HG03354 (cell line): ENCODE results near the gene ALMS1.
"Not testable (repeated sequence)": the region's sequence is repeated elsewhere in the genome, so short reads cannot be mapped to it uniquely, and the experiment has no call there.

ENCODE experiments used
- ATAC-seq: cut with Tn5 transposase; IDR thresholded peaks from one replicate; pipeline ENCODE4 v1.9.1; 2021; ENCODE audit warnings: mild to moderate bottlenecking; ENCODE audit not compliant: unreplicated experiment, poor library complexity, severe bottlenecking

ALMS1 gene

GRCh38 chr2:73385504-73386341 lies at the start of gene ALMS1:
Gene ALMS1 (plus strand): TSS chr2:73385836. CDS start chr2:73385869, 33 bp downstream.
- ATAC-seq = peak; percentile 86

- ATAC-seq = no peak
Observed at GRCh38 chr2:73337828-73338227, 47.8 kb upstream of the ALMS1 start.

- ATAC-seq = no peak
Observed at GRCh38 chr2:73339201-73339600, 46.4 kb upstream of the ALMS1 start.

GRCh38 chr2:73341039-73341438 lies 44.6 kb upstream of the ALMS1 start:
- ATAC-seq = no peak

GRCh38 chr2:73343992-73344391 lies 41.6 kb upstream of the ALMS1 start:
- no peak for ATAC-seq

GRCh38 chr2:73344747-73345146 lies 40.9 kb upstream of the ALMS1 start:
- not testable (repeated sequence) for ATAC-seq

- no peak for ATAC-seq
Observed at GRCh38 chr2:73350035-73350691, 35.5 kb upstream of the ALMS1 start.

- no peak for ATAC-seq
Observed at GRCh38 chr2:73356097-73356496, 29.5 kb upstream of the ALMS1 start.

GRCh38 chr2:73359915-73360697 lies 25.5 kb upstream of the ALMS1 start:
- no peak for ATAC-seq

- ATAC-seq = no peak
Observed at GRCh38 chr2:73366060-73366459, 19.6 kb upstream of the ALMS1 start.

- ATAC-seq = no peak
Observed at GRCh38 chr2:73368781-73369180, 16.9 kb upstream of the ALMS1 start.

- ATAC-seq = no peak
Observed at GRCh38 chr2:73370348-73370747, 15.3 kb upstream of the ALMS1 start.

- no peak for ATAC-seq
Observed at GRCh38 chr2:73373344-73373743, 12.3 kb upstream of the ALMS1 start.

GRCh38 chr2:73374269-73374668 lies 11.4 kb upstream of the ALMS1 start:
- no peak for ATAC-seq

GRCh38 chr2:73376681-73377080 lies 9.0 kb upstream of the ALMS1 start:
- ATAC-seq = no peak

GRCh38 chr2:73383036-73383435 lies 2.6 kb upstream of the ALMS1 start:
- ATAC-seq = no peak

- ATAC-seq = no peak
Observed at GRCh38 chr2:73385123-73385503, 523 bp upstream of the ALMS1 start.

- ATAC-seq = peak; percentile 26
Observed at GRCh38 chr2:73386342-73386868, 769 bp downstream of the ALMS1 start.

GRCh38 chr2:73386894-73387636 lies 1.4 kb downstream of the ALMS1 start:
- ATAC-seq = no peak
